ENCODE measurements around the gene SLC25A29.

Gene SLC25A29

GRCh38 chr14:100281286-100282082 is 24.8 kb downstream of the SLC25A29 start:
- DNase-seq = no peak

GRCh38 chr14:100279563-100279962 is 26.7 kb downstream of the SLC25A29 start:
- no peak for DNase-seq

- no peak for DNase-seq
Measured at GRCh38 chr14:100279133-100279532, 27.1 kb downstream of the SLC25A29 start.

- peak; percentile 68 for DNase-seq
Measured at GRCh38 chr14:100278702-100279101, 27.5 kb downstream of the SLC25A29 start.

- DNase-seq = no peak
Measured at GRCh38 chr14:100275214-100275613, 31.0 kb downstream of the SLC25A29 start.

- DNase-seq = no peak
Measured at GRCh38 chr14:100274250-100274649, 32.0 kb downstream of the SLC25A29 start.

- no peak for DNase-seq
Measured at GRCh38 chr14:100271247-100271939, 34.9 kb downstream of the SLC25A29 start.

- DNase-seq = no peak
Measured at GRCh38 chr14:100268591-100269207, 37.5 kb downstream of the SLC25A29 start.

GRCh38 chr14:100267990-100268389 is 38.3 kb downstream of the SLC25A29 start:
- DNase-seq = no peak

- DNase-seq = peak; percentile 36
Measured at GRCh38 chr14:100263141-100263540, 43.1 kb downstream of the SLC25A29 start.

- no peak for DNase-seq
Measured at GRCh38 chr14:100262545-100262944, 43.7 kb downstream of the SLC25A29 start.

- no peak for DNase-seq
Measured at GRCh38 chr14:100261621-100262020, 44.6 kb downstream of the SLC25A29 start.

GRCh38 chr14:100256339-100256895 is 49.8 kb downstream of the SLC25A29 start:
- no peak for DNase-seq

GRCh38 chr14:100252684-100253083 is 53.6 kb downstream of the SLC25A29 start:
- DNase-seq = no peak

- no peak for DNase-seq
Measured at GRCh38 chr14:100250732-100251465, 55.3 kb downstream of the SLC25A29 start.

GRCh38 chr14:100246809-100247428 is 59.3 kb downstream of the SLC25A29 start:
- DNase-seq = peak; percentile 42

GRCh38 chr14:100243020-100243419 is 63.2 kb downstream of the SLC25A29 start:
- no peak for DNase-seq

- DNase-seq = no peak
Measured at GRCh38 chr14:100241279-100241678, 65.0 kb downstream of the SLC25A29 start.

Measured in fibroblast of skin of scalp (primary cell).